ENCODE measurements around the gene SLX9.
"Not testable (repeated sequence)": the region's sequence is repeated elsewhere in the genome, so short reads cannot be mapped to it uniquely, and the experiment has no call there.

The SLX9 gene

GRCh38 chr21:44902268-44903049 is 37.4 kb upstream of the SLX9 start:
- no peak for DNase-seq (ENCODE audit: low read depth)

- no peak for DNase-seq (ENCODE audit: low read depth)
These were observed 36.7 kb upstream of the SLX9 start for GRCh38 chr21:44903050-44903685.

DNA sequence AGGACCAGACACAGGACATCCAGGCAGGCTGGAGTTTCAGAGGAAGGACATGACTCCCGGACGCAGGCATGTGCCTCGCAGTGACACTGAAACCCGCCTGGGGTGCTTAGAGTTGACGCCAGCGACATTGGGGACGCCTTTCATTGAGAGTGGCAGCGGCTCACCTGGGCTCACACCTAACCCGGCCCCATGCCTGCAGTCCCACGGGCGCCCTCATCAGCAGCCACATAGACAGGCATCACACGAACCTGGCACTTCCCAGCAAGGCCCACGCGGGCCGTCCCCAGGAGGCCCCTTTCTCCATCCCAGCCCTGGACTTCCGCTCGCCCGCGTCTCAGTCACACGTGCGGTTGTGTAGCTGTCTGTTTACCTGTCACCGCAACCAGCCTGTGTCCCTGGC is 36.1 kb upstream of the SLX9 start:
- no peak for DNase-seq (ENCODE audit: low read depth)

- DNase-seq (ENCODE audit: low read depth) = no peak
These were observed 35.5 kb upstream of the SLX9 start for GRCh38 chr21:44904141-44904923.

DNA sequence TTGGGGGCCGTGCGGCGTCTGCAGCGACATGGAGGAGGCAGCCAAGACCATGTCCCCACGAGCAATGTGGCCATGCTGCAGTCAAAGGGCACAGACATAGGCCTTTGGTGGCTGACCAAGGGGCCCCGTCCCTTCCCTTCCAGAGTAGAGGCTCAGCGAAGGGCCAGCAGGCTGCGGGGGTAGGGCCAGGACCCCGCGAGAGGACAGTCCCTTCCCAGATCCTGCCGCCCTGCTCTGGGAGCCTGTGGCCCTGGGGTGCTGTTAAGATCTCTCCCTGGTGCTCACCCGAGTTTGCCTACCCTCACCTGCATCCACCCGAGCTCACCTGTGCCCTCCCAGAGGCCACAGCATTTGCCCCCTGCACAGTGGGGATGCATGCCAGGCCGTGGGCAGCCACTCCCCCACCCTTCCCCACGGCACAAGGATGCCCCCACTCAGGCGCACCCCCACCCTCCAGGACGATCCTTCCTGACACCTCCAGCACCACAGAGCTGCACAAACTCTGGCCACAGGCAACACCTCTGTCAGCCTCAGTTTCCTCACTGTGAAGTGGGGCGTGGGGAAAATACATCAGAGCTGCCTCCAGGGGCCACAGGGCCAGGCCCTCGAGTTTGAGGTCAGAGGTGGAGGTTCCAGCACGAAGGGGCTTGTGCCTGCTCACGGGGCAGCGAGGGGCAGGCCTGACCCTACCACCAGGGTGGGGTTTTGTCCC is 34.7 kb upstream of the SLX9 start:
- DNase-seq (ENCODE audit: low read depth) = no peak

- DNase-seq (ENCODE audit: low read depth) = no peak
These were observed 34.1 kb upstream of the SLX9 start for GRCh38 chr21:44905728-44906090.

DNA sequence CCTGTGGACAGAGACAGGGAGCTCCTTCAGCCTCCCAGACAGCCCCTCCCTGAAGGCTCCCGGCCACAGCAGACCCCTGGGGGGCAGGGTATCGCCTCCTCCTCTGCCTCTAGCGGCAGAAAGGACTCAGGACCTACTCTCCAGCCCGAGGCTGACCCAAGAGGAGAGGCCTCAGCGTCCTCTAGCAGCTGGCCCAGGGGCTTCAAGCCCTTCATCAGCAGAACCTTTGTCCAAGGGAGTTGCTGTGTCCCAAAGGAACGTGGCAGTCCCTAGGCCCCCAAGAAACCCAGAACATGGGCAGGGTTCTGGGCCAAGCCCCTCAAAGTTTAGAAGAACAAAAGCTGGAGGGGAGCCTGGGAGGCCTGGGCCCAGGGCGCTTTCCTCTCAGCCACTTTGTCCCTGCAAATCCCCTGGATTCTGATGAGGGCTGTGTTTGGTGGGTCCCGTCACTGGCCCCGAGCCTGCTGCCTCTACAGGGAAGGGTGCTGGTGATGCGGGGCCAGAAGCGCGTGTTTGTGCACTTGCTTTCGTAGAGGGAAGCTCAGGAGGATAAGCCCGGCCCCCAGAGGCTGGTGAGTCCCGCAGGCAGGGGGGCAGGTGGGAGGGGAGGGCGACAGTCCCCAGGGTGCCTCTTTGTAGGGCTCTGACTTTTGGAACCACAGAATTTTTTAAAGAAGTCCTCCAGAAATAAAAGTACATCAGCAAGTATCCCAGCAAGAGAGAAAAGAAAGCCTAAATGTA is 32.4 kb upstream of the SLX9 start:
- no peak for DNase-seq (ENCODE audit: low read depth)

- DNase-seq (ENCODE audit: low read depth) = no peak
These were observed 31.6 kb upstream of the SLX9 start for GRCh38 chr21:44907966-44908895.

DNA sequence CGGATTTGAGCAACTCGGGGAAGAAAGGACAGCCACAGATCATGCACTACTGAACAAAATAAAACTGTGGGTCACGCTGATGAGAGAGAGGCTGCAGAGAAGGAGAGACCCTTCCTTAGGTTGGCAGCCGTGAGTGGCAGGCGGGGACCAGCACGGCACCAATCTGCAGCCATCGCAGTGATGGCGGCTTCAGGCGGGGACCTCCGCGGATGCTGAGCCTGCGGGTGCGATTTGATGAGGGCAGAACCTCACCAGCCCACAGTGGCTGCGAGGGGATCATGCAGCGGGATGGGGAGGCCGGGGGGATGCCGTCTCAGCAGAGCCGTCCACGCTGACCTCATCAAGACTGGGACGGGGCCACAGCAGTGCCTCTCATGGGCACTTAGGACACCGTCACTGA is 30.9 kb upstream of the SLX9 start:
- no peak for DNase-seq (ENCODE audit: low read depth)

- DNase-seq (ENCODE audit: low read depth) = no peak
These were observed 30.1 kb upstream of the SLX9 start for GRCh38 chr21:44909719-44910118.

DNA sequence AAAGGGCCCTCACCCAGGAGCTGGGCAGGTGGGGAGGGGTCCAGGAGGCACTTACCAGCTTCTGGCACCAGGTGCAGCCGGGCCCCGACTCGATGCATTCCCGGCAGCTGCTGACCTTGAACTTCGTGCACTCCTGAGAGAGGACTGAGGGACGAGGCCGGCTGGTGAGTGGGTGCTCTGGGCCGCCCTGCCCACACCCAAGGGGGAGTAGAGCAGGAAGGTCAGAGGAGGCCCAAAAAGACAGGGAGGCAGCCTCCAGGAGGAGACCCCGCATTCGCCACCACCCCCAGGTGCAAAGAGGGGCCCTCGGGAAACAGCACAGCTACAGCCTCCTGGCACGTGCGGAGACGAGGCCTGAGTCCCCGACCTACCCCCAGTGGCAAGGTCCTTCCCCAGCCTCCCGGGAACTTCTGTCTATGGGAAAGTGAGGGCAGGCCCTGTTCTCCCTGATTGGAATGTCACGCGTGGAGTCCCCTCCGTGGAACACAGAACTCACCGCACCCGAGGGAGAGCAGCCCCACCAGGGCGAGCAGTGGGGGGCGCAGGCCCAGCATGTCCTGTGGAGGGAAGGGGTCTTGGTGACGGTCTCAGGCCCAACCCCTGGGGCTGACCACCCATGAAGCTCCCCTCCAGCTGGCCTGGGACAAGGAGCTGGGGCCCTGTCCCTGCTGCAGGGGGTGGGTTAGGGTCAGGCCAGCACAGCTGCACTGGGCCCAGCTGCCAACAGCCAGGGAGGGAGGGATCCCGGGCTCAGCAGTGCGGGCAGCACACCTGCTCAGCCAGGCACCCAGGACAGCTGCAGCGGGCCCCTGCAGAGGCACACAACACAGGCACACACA is 29.4 kb upstream of the SLX9 start:
- no peak for DNase-seq (ENCODE audit: low read depth)

- no peak for DNase-seq (ENCODE audit: low read depth)
These were observed 28.8 kb upstream of the SLX9 start for GRCh38 chr21:44911068-44911383.

DNA sequence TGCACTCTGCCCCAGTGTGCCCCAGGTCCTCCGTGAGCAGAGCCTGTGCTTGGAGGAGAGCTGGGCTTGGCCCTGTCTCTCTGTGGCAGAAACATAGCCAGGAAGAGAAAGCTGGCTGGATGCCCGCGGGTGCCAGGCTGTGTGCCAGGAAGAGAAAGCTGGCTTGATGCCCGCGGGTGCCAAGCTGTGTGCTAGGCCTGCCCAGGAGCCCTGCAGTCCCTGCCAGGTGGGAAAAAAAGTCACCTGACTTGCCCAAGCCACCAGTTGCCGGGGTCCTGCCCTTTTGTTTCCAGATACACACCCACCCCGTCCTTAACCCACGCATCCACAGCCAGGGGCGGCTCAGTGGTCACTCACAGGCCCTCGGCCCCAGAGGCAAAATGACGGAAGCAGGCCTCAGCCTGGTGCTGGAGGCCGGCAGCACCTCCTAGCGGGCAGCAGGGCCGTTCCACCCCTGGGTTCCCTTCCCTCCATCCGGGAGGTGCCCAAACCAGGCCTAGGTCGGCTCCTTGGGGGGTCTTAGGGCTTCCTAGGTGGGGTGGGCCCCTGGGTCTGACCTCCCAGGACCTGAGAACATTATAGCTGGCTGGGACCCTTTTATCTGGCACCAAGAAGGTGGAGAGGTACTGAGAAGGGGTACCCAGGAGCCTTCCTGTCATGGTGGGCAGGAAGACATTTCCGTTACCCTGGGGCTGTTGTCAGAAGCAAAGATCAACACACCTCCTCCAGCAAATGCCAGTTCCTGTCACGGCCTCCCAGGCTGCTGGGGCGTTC is 28.3 kb upstream of the SLX9 start:
- DNase-seq (ENCODE audit: low read depth) = no peak

DNA sequence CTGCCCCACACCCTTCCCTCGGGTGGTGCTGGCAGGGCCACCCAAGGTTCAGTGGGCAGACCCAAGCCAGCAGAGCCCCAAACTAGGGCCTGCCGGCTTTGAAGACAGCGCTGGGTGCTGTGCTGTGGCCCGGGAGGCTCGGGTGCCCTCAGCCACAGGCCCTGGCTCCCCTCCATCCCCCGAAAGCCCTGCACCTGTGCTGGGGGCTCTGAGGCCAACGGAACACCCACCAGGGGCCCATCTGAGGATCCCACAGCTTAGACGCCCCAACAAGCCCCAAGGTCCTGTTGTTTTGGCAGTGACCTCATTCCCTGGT is 27.7 kb upstream of the SLX9 start:
- DNase-seq (ENCODE audit: low read depth) = no peak

GRCh38 chr21:44912506-44913412 is 27.1 kb upstream of the SLX9 start:
- DNase-seq (ENCODE audit: low read depth) = not testable (repeated sequence)

DNA sequence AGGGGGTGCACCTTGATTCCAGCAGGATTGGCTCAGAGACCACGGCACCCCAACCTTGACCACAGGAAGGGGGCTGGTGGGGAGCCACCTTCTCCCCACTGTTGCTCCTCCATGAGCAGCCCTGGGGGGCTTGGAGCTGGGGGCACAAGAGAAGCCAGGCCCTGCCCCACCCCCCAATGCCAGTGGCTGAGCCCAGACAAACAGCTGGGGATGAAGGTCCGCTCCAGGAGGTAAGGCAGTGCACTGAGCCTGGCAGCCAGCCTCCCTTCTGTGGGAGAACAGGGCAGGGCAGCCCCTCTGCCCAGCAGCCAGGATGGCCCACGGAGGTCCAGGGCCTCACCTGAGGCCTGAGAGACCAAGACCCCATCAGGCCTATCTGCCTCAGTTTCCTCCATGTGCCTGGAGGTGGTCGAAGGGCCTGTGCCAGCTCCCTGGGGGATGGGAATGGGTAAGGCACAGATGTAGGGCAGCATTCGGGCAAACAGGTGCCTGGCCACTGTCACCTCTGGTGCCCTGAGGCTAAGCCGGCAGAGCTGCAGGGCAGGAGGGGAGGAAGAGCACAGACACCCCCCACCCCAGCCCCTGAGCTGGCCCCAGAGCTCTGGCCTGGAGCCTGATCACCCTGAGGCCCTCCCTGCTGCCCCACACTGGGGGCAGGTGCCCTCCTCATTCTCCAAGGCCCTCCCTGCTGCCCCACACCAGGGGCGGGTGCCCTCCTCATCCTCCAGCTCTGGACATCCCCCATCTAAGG is 26.2 kb upstream of the SLX9 start:
- DNase-seq (ENCODE audit: low read depth) = no peak

DNA sequence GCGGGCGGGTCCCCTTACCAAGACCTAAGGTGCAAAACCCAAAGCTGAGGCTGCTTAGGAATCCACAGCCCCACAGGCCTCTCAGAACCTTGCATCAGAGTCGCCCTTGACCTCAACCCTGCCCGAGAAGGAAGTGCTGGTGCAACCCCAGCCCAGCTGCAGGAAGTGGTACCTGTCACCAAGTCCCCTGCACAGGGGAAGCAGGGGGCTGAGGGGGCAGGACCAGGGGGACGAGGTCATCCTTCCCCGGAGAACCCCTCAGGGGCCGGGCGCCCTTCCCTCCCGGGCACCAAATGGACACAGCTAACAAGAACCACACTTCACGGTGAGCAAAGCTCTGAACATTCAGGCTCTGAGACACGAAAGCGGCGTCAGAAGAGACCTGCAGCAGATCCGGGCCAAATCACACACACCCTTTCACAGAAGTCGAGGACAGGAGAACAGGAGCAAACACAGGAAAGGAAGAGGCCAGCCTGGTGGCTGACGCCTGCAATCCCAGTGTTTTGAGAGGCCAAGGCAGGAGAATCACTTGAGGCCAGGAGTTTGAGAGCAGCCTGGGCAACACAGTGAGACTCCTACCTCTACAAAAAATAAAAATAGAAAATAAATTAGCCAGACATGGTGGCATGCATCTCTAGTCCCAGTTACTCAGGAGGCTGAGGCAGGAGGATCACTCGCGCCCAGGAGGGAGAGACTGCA is 25.5 kb upstream of the SLX9 start:
- no peak for DNase-seq (ENCODE audit: low read depth)

All from stimulated activated CD8-positive, alpha-beta memory T cell treated with anti-CD3 and anti-CD28 coated beads, Interleukin-15, amount 100 ng/mL, for 1 hour (primary cell).